ENCODE data around the gene AP3D1. TPM values are rescaled to one million over a fixed set of nuclear protein-coding genes. Genes with fewer than 3 reads are reported as not detected.
A peak's percentile ranks its signal among the peaks of the same experiment; 100 is the strongest.

Gene AP3D1
- total and polyA plus RNA-seq, 7 donors, result 51.5 to 120 (median 81.3) TPM

GRCh38 chr19:2113439-2114211, 37.7 kb downstream of the AP3D1 start:
- TF ChIP-seq CTCF (IDR thresholded peaks at IDR 0.05), result no peak
- H3K36me3 ChIP-seq (ENCODE audit: insufficient read depth in 1 of 2, low read depth in 1 of 2), result peaks cover 3 to 100% of the 10 kb centered on the region in 2 donors
- intact Hi-C loops (cut with DNase I), result no loop called here
- ATAC-seq, result peak in 1 of 4 donors; percentile 36
- H3K27me3 ChIP-seq (ENCODE audit: insufficient read depth in 3 of 3, low read length in 2 of 3), result no peaks in the 10 kb centered on the region
- no peak for DNase-seq
- no peak overlapping the region for H3K27ac ChIP-seq
- WGBS, 3 donors, result 87 to 92% (median 89%) methylated on average over 23 to 24 of the region's 24 CpGs
- H3K9me3 ChIP-seq, result no peaks in the 10 kb centered on the region
- no peak overlapping the region for H3K4me3 ChIP-seq
- H3K4me1 ChIP-seq, result no peaks in the 10 kb centered on the region

- peak in 1 of 4 donors; percentile 7 for ATAC-seq
- Histone ChIP-seq H3K9me3 (no peaks in the 10 kb centered on the region), H3K4me3 (no peak overlapping the region), H3K36me3 (ENCODE audit: insufficient read depth in 1 of 2, low read depth in 1 of 2) (peaks cover 3 to 100% of the 10 kb centered on the region in 2 donors), H3K4me1 (no peaks in the 10 kb centered on the region), H3K27ac (no peak overlapping the region), H3K27me3 (ENCODE audit: insufficient read depth in 3 of 3, low read length in 2 of 3) (no peaks in the 10 kb centered on the region)
- intact Hi-C loops (cut with DNase I), result no loop called here
- TF ChIP-seq CTCF (IDR thresholded peaks at IDR 0.05), result no peak
- 82 to 85% (median 83%) methylated on average over 23 of the region's 23 CpGs for WGBS, 3 donors
- DNase-seq, result no peak
Measured at GRCh38 chr19:2112516-2113320, 38.6 kb downstream of the AP3D1 start.

GRCh38 chr19:2111886-2112285, 39.5 kb downstream of the AP3D1 start:
- 88 to 92% (median 89%) methylated on average over 16 to 20 of the region's 20 CpGs for WGBS, 3 donors
- H3K9me3 ChIP-seq, result no peaks in the 10 kb centered on the region
- H3K36me3 ChIP-seq (ENCODE audit: insufficient read depth in 1 of 2, low read depth in 1 of 2), result peaks cover 3 to 100% of the 10 kb centered on the region in 2 donors

GRCh38 chr19:2111425-2111824, 39.9 kb downstream of the AP3D1 start:
- WGBS, 3 donors, result 91 to 96% (median 92%) methylated on average over 15 to 22 of the region's 22 CpGs

More at GRCh38 chr19:2111886-2112285, 39.5 kb downstream of the AP3D1 start:
- no peak overlapping the region for H3K27ac ChIP-seq
- intact Hi-C loops (cut with DNase I), result no loop called here
- DNase-seq, result no peak
- H3K27me3 ChIP-seq (ENCODE audit: insufficient read depth in 3 of 3, low read length in 2 of 3), result no peaks in the 10 kb centered on the region
- ATAC-seq, result no peak
- TF ChIP-seq CTCF (IDR thresholded peaks at IDR 0.05), result no peak
- H3K4me1 ChIP-seq, result no peaks in the 10 kb centered on the region
- no peak overlapping the region for H3K4me3 ChIP-seq

More at GRCh38 chr19:2111425-2111824, 39.9 kb downstream of the AP3D1 start:
- ATAC-seq (no peak), DNase-seq (no peak)
- no peak for TF ChIP-seq CTCF (IDR thresholded peaks at IDR 0.05)
- H3K36me3 ChIP-seq (ENCODE audit: insufficient read depth in 1 of 2, low read depth in 1 of 2), result peaks cover 3 to 100% of the 10 kb centered on the region in 2 donors
- no peak overlapping the region for H3K4me3 ChIP-seq
- no peaks in the 10 kb centered on the region for H3K27me3 ChIP-seq (ENCODE audit: insufficient read depth in 3 of 3, low read length in 2 of 3)
- H3K4me1 ChIP-seq, result no peaks in the 10 kb centered on the region
- intact Hi-C loops (cut with DNase I), result no loop called here
- no peaks in the 10 kb centered on the region for H3K9me3 ChIP-seq
- no peak overlapping the region for H3K27ac ChIP-seq
